Endometrium (tissue), 2 donors: ENCODE measurements around the gene SLC19A1.

Experiments used
- FAIRE-seq: peaks from 2 replicates; lab custom pipeline; 2012; peaks lifted over from hg19 to GRCh38; lab: Jason Lieb, UNC
- donor health status: control.
- donor health status: control.

The SLC19A1 gene

GRCh38 chr21:45454060-45454925 lies 87.9 kb downstream of the SLC19A1 start:
- FAIRE-seq: no peak

- no peak for FAIRE-seq
Measured at GRCh38 chr21:45453308-45453950, 88.8 kb downstream of the SLC19A1 start.

- no peak for FAIRE-seq
Measured at GRCh38 chr21:45452696-45453307, 89.4 kb downstream of the SLC19A1 start.

GRCh38 chr21:45451771-45452182 lies 90.5 kb downstream of the SLC19A1 start:
- no peak for FAIRE-seq

- no peak for FAIRE-seq
Measured at GRCh38 chr21:45451091-45451740, 91.0 kb downstream of the SLC19A1 start.

GRCh38 chr21:45450423-45451090 lies 91.7 kb downstream of the SLC19A1 start:
- no peak for FAIRE-seq

GRCh38 chr21:45449658-45450422 lies 92.4 kb downstream of the SLC19A1 start:
- no peak for FAIRE-seq

- no peak for FAIRE-seq
Measured at GRCh38 chr21:45448810-45449657, 93.2 kb downstream of the SLC19A1 start.

GRCh38 chr21:45448283-45448809 lies 93.9 kb downstream of the SLC19A1 start:
- no peak for FAIRE-seq
